Measurements from ENCODE around the gene SYNPO. TPM values are rescaled to one million over a fixed set of nuclear protein-coding genes. Genes with fewer than 3 reads are reported as not detected.

Gene SYNPO
- total RNA-seq, 1 donor from 2014 or later, result 16.1 TPM

- no peak for DNase-seq
- Mint-ChIP-seq H3K27ac (ENCODE audit: unreplicated experiment) (peak overlapping the region; percentile 9), H3K27me3 (ENCODE audit: unreplicated experiment) (peaks cover 16% of the 10 kb centered on the region), H3K4me1 (ENCODE audit: low read depth, unreplicated experiment) (peaks cover 51% of the 10 kb centered on the region), H3K9me3 (ENCODE audit: unreplicated experiment) (peaks cover 10% of the 10 kb centered on the region), H3K4me3 (ENCODE audit: unreplicated experiment) (no peak overlapping the region), H3K36me3 (ENCODE audit: unreplicated experiment) (no peaks in the 10 kb centered on the region)
- TF ChIP-seq, protein P1, sequence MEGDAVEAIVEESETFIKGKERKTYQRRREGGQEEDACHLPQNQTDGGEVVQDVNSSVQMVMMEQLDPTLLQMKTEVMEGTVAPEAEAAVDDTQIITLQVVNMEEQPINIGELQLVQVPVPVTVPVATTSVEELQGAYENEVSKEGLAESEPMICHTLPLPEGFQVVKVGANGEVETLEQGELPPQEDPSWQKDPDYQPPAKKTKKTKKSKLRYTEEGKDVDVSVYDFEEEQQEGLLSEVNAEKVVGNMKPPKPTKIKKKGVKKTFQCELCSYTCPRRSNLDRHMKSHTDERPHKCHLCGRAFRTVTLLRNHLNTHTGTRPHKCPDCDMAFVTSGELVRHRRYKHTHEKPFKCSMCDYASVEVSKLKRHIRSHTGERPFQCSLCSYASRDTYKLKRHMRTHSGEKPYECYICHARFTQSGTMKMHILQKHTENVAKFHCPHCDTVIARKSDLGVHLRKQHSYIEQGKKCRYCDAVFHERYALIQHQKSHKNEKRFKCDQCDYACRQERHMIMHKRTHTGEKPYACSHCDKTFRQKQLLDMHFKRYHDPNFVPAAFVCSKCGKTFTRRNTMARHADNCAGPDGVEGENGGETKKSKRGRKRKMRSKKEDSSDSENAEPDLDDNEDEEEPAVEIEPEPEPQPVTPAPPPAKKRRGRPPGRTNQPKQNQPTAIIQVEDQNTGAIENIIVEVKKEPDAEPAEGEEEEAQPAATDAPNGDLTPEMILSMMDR (IDR thresholded peaks at IDR 0.05; ENCODE audit: partially characterized antibody, unreplicated experiment), result no peak
Measured at GRCh38 chr5:150639751-150640150, 709 bp upstream of the SYNPO start.

GRCh38 chr5:150641006-150641570, 628 bp downstream of the SYNPO start:
- TF ChIP-seq, protein P1 (IDR thresholded peaks at IDR 0.05; ENCODE audit: partially characterized antibody, unreplicated experiment), result no peak
- no peak for DNase-seq
- Mint-ChIP-seq H3K27ac (ENCODE audit: unreplicated experiment) (no peak overlapping the region), H3K4me1 (ENCODE audit: low read depth, unreplicated experiment) (peaks cover 53% of the 10 kb centered on the region), H3K4me3 (ENCODE audit: unreplicated experiment) (no peak overlapping the region), H3K27me3 (ENCODE audit: unreplicated experiment) (peaks cover 13% of the 10 kb centered on the region), H3K36me3 (ENCODE audit: unreplicated experiment) (no peaks in the 10 kb centered on the region), H3K9me3 (ENCODE audit: unreplicated experiment) (peaks cover 9% of the 10 kb centered on the region)

GRCh38 chr5:150641824-150642566, 1.5 kb downstream of the SYNPO start:
- H3K9me3 Mint-ChIP-seq (ENCODE audit: unreplicated experiment), result peaks cover 7% of the 10 kb centered on the region
- peaks cover 48% of the 10 kb centered on the region for H3K4me1 Mint-ChIP-seq (ENCODE audit: low read depth, unreplicated experiment)
- H3K27me3 Mint-ChIP-seq (ENCODE audit: unreplicated experiment), result peaks cover 12% of the 10 kb centered on the region
- H3K4me3 Mint-ChIP-seq (ENCODE audit: unreplicated experiment), result no peak overlapping the region
- no peak overlapping the region for H3K27ac Mint-ChIP-seq (ENCODE audit: unreplicated experiment)
- DNase-seq, result no peak
- TF ChIP-seq, protein P1 (IDR thresholded peaks at IDR 0.05; ENCODE audit: partially characterized antibody, unreplicated experiment), result no peak
- H3K36me3 Mint-ChIP-seq (ENCODE audit: unreplicated experiment), result peaks cover under 1% of the 10 kb centered on the region

DNA sequence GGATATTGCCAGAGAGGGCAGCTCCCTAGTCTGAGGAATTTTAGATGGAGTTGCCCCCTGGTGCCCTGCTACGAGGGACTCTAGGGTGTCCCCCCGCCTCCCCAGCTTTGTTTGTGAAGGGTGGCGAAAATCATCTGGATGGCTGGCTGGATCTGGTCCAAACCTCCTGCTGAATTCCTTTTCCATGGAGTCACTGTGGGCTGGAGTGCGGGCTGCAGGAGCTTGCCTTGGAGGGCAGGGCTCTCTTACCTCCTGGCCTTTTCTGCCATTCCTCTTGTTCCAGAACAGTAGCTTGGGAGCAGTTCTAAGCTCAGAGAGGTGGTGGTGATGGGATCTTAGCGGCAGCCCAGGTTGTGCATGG, 2.1 kb downstream of the SYNPO start:
- H3K4me1 Mint-ChIP-seq (ENCODE audit: low read depth, unreplicated experiment), result peaks cover 48% of the 10 kb centered on the region

More for the DNA sequence above, 2.1 kb downstream of the SYNPO start:
- Mint-ChIP-seq H3K4me3 (ENCODE audit: unreplicated experiment) (no peak overlapping the region), H3K27me3 (ENCODE audit: unreplicated experiment) (peaks cover 11% of the 10 kb centered on the region), H3K9me3 (ENCODE audit: unreplicated experiment) (peaks cover 11% of the 10 kb centered on the region), H3K36me3 (ENCODE audit: unreplicated experiment) (peaks cover 6% of the 10 kb centered on the region), H3K27ac (ENCODE audit: unreplicated experiment) (no peak overlapping the region)
- no peak for DNase-seq
- TF ChIP-seq, protein P1 (IDR thresholded peaks at IDR 0.05; ENCODE audit: partially characterized antibody, unreplicated experiment), result no peak
